GM18520 (cell line): ENCODE data around the gene STUB1.
"Not testable (repeated sequence)": the region's sequence is repeated elsewhere in the genome, so short reads cannot be mapped to it uniquely, and the experiment has no call there.

Experiments used
- ATAC-seq: cut with Tn5 transposase; IDR thresholded peaks from one replicate; pipeline ENCODE4 v1.9.1; 2021; ENCODE audit not compliant: unreplicated experiment

Gene STUB1

GRCh38 chr16:678209-678857, 1.9 kb upstream of the STUB1 start:
- no peak for ATAC-seq

- no peak for ATAC-seq
These were observed 1.1 kb upstream of the STUB1 start for GRCh38 chr16:678858-679813.

GRCh38 chr16:680625-680945, 375 bp downstream of the STUB1 start:
- ATAC-seq: no peak

- no peak for ATAC-seq
These were observed 946 bp downstream of the STUB1 start for GRCh38 chr16:680967-681745.

GRCh38 chr16:681746-682427, 1.7 kb downstream of the STUB1 start:
- no peak for ATAC-seq

- no peak for ATAC-seq
These were observed 2.5 kb downstream of the STUB1 start for GRCh38 chr16:682493-683395.

GRCh38 chr16:683396-684070, 3.3 kb downstream of the STUB1 start:
- ATAC-seq: no peak

- peak; percentile 70 for ATAC-seq
These were observed 4.0 kb downstream of the STUB1 start, which contains the start of gene JMJD8 for GRCh38 chr16:684071-684794. Gene JMJD8 (minus strand): TSS chr16:684334. CDS start chr16:684319, 15 bp downstream.

GRCh38 chr16:684961-685696, 4.9 kb downstream of the STUB1 start:
- no peak for ATAC-seq

- ATAC-seq: no peak
These were observed 5.8 kb downstream of the STUB1 start for GRCh38 chr16:685967-686366.

- no peak for ATAC-seq
These were observed 6.5 kb downstream of the STUB1 start for GRCh38 chr16:686459-687260.

GRCh38 chr16:687499-687898, 7.3 kb downstream of the STUB1 start:
- no peak for ATAC-seq

- no peak for ATAC-seq
These were observed 9.1 kb downstream of the STUB1 start for GRCh38 chr16:689175-689897.

GRCh38 chr16:691242-691641, 11.0 kb downstream of the STUB1 start:
- ATAC-seq: not testable (repeated sequence)

GRCh38 chr16:692356-693108, 12.3 kb downstream of the STUB1 start:
- no peak for ATAC-seq

- ATAC-seq: no peak
These were observed 13.2 kb downstream of the STUB1 start for GRCh38 chr16:693364-693763.
